HEK293 (cell line): Measurements from ENCODE around the gene AIFM3.

Experiments
- EGR2 ChIP-seq: fragments of 450-650 bp; formaldehyde crosslinking; IDR thresholded peaks from 2 replicates; pipeline ENCODE4 v1.5.1; 2016; ENCODE audit warnings: low read depth, missing biosample characterization, missing genetic modification characterization
- HOXA7 ChIP-seq: sonication (generic); formaldehyde crosslinking; IDR thresholded peaks from 2 replicates; pipeline ENCODE4 v1.8.1; 2022; ENCODE audit warnings: missing genetic modification reagents, borderline replicate concordance
- KLF17 ChIP-seq: fragments of 450-650 bp; formaldehyde crosslinking; IDR thresholded peaks from 2 replicates; pipeline ENCODE4 v1.5.1; 2016; ENCODE audit warnings: missing biosample characterization, missing genetic modification characterization
- KLF7 ChIP-seq: fragments of 450-650 bp; formaldehyde crosslinking; IDR thresholded peaks from 2 replicates; pipeline ENCODE4 v1.5.1; 2016; ENCODE audit warnings: missing biosample characterization, missing genetic modification characterization, borderline replicate concordance
- SCRT2 ChIP-seq: fragments of 450-650 bp; formaldehyde crosslinking; IDR thresholded peaks from 2 replicates; pipeline ENCODE4 v1.5.1; 2016; ENCODE audit warnings: missing biosample characterization, missing genetic modification characterization
- SP2 ChIP-seq: fragments of 450-650 bp; formaldehyde crosslinking; IDR thresholded peaks from 2 replicates; pipeline ENCODE4 v1.5.1; 2016; ENCODE audit warnings: missing biosample characterization, missing genetic modification characterization
- SP3 ChIP-seq: fragments of 450-650 bp; formaldehyde crosslinking; IDR thresholded peaks from 2 replicates; pipeline ENCODE4 v1.5.1; 2016; ENCODE audit warnings: missing biosample characterization, missing genetic modification characterization
- WT1 ChIP-seq: fragments of 450-650 bp; formaldehyde crosslinking; IDR thresholded peaks from 2 replicates; pipeline ENCODE4 v1.5.1; 2016; ENCODE audit warnings: missing biosample characterization, missing genetic modification characterization
- ZBTB26 ChIP-seq: fragments of 450-650 bp; formaldehyde crosslinking; optimal IDR thresholded peaks from 2 replicates; pipeline ENCODE3; 2016; ENCODE audit warnings: missing biosample characterization, mild to moderate bottlenecking, missing genetic modification characterization
- ZBTB8A ChIP-seq: fragments of 450-650 bp; formaldehyde crosslinking; IDR thresholded peaks from 2 replicates; pipeline ENCODE4 v1.5.1; 2016; ENCODE audit warnings: missing biosample characterization, missing genetic modification characterization
- ZFP3 ChIP-seq: fragments of 450-650 bp; formaldehyde crosslinking; IDR thresholded peaks from 2 replicates; pipeline ENCODE4 v1.5.1; 2016; ENCODE audit warnings: low read depth, missing biosample characterization, missing genetic modification characterization
- ZFP41 ChIP-seq: fragments of 450-650 bp; formaldehyde crosslinking; IDR thresholded peaks from 2 replicates; pipeline ENCODE4 v1.5.1; 2016; ENCODE audit warnings: missing biosample characterization, missing genetic modification characterization, borderline replicate concordance
- ZNF211 ChIP-seq: fragments of 450-650 bp; formaldehyde crosslinking; IDR thresholded peaks from 2 replicates; pipeline ENCODE4 v1.5.1; 2016; ENCODE audit warnings: low read depth, missing biosample characterization, missing genetic modification characterization
- ZNF223 ChIP-seq: fragments of 450-650 bp; formaldehyde crosslinking; IDR thresholded peaks from 2 replicates; pipeline ENCODE4 v1.5.1; 2016; ENCODE audit warnings: missing biosample characterization, missing genetic modification characterization
- ZNF311 ChIP-seq: fragments of 450-650 bp; formaldehyde crosslinking; IDR thresholded peaks from 2 replicates; pipeline ENCODE4 v1.5.1; 2017; ENCODE audit warnings: missing biosample characterization, missing genetic modification characterization, borderline replicate concordance
- ZNF350 ChIP-seq: fragments of 450-650 bp; formaldehyde crosslinking; IDR thresholded peaks from 2 replicates; pipeline ENCODE4 v1.5.0; 2017; ENCODE audit warnings: missing biosample characterization, mild to moderate bottlenecking, missing genetic modification characterization
- ZNF423 ChIP-seq: fragments of 450-650 bp; formaldehyde crosslinking; IDR thresholded peaks from 2 replicates; pipeline ENCODE4 v1.5.1; 2016; ENCODE audit warnings: missing biosample characterization, missing genetic modification characterization
- ZNF544 ChIP-seq: fragments of 450-650 bp; formaldehyde crosslinking; IDR thresholded peaks from 2 replicates; pipeline ENCODE4 v1.5.0; 2017; ENCODE audit warnings: missing biosample characterization, missing genetic modification characterization
- ZNF654 ChIP-seq: fragments of 450-650 bp; formaldehyde crosslinking; IDR thresholded peaks from 2 replicates; pipeline ENCODE4 v1.5.1; 2016; ENCODE audit warnings: low read depth, missing biosample characterization, missing genetic modification characterization
- ZNF785 ChIP-seq: fragments of 450-650 bp; formaldehyde crosslinking; IDR thresholded peaks from 2 replicates; pipeline ENCODE4 v1.5.1; 2016; ENCODE audit warnings: missing biosample characterization, missing genetic modification characterization
- ZNF791 ChIP-seq: fragments of 450-650 bp; formaldehyde crosslinking; IDR thresholded peaks from 2 replicates; pipeline ENCODE4 v1.5.1; 2016; ENCODE audit warnings: missing biosample characterization, missing genetic modification characterization
- ZNF792 ChIP-seq: fragments of 450-650 bp; formaldehyde crosslinking; IDR thresholded peaks from 2 replicates; pipeline ENCODE4 v1.5.1; 2016; ENCODE audit warnings: missing biosample characterization, missing genetic modification characterization
- ZSCAN23 ChIP-seq: fragments of 450-650 bp; formaldehyde crosslinking; IDR thresholded peaks from 2 replicates; pipeline ENCODE4 v1.5.1; 2016; ENCODE audit warnings: missing biosample characterization, missing genetic modification characterization
- ZXDB ChIP-seq: fragments of 450-650 bp; formaldehyde crosslinking; IDR thresholded peaks from 2 replicates; pipeline ENCODE4 v1.5.1; 2016; ENCODE audit warnings: missing biosample characterization, missing genetic modification characterization
- TF ChIP-seq, protein P1 (sequence below): fragments of 450-650 bp; formaldehyde crosslinking; IDR thresholded peaks from 2 replicates; pipeline ENCODE4 v1.5.0; 2017; ENCODE audit warnings: missing biosample characterization, missing genetic modification characterization, borderline replicate concordance
- TF ChIP-seq, protein P2 (sequence below): fragments of 450-650 bp; formaldehyde crosslinking; IDR thresholded peaks from 2 replicates; pipeline ENCODE4 v1.5.1; 2016; ENCODE audit warnings: missing biosample characterization, missing genetic modification characterization
- TF ChIP-seq, protein P3 (sequence below): sonication (generic); formaldehyde crosslinking; IDR thresholded peaks from 2 replicates; pipeline ENCODE4 v1.8.1; 2022; ENCODE audit warnings: mild to moderate bottlenecking, moderate library complexity, missing genetic modification reagents
- TF ChIP-seq, protein P4 (sequence below): fragments of 450-650 bp; formaldehyde crosslinking; IDR thresholded peaks from 2 replicates; pipeline ENCODE4 v1.5.1; 2016; ENCODE audit warnings: missing biosample characterization, missing genetic modification characterization

Gene AIFM3

GRCh38 chr22:21001601-21002325 lies 34.7 kb downstream of the AIFM3 start, which contains the start of gene THAP7 (continued):
- peak; percentile 85 for TF ChIP-seq KLF17 (tag by site-specific recombination)
- TF ChIP-seq ZFP41 (tag by site-specific recombination), result no peak
- TF ChIP-seq, protein P1, sequence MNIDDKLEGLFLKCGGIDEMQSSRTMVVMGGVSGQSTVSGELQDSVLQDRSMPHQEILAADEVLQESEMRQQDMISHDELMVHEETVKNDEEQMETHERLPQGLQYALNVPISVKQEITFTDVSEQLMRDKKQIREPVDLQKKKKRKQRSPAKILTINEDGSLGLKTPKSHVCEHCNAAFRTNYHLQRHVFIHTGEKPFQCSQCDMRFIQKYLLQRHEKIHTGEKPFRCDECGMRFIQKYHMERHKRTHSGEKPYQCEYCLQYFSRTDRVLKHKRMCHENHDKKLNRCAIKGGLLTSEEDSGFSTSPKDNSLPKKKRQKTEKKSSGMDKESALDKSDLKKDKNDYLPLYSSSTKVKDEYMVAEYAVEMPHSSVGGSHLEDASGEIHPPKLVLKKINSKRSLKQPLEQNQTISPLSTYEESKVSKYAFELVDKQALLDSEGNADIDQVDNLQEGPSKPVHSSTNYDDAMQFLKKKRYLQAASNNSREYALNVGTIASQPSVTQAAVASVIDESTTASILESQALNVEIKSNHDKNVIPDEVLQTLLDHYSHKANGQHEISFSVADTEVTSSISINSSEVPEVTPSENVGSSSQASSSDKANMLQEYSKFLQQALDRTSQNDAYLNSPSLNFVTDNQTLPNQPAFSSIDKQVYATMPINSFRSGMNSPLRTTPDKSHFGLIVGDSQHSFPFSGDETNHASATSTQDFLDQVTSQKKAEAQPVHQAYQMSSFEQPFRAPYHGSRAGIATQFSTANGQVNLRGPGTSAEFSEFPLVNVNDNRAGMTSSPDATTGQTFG (tag by site-specific recombination), result no peak
- no peak for TF ChIP-seq ZNF791
- no peak for TF ChIP-seq ZNF350 (tag by site-specific recombination)
- no peak for TF ChIP-seq HOXA7 (CRISPR knock-in tag)
- peak; percentile 63; the same call in 1 of the 2 replicates for TF ChIP-seq WT1 (tag by site-specific recombination)
- TF ChIP-seq EGR2 (tag by site-specific recombination), result peak; percentile 54; the same call in 1 of the 2 replicates
- TF ChIP-seq SP3 (tag by site-specific recombination), result peak; percentile 71
- peak; percentile 28 for TF ChIP-seq ZBTB8A
- TF ChIP-seq, protein P2, sequence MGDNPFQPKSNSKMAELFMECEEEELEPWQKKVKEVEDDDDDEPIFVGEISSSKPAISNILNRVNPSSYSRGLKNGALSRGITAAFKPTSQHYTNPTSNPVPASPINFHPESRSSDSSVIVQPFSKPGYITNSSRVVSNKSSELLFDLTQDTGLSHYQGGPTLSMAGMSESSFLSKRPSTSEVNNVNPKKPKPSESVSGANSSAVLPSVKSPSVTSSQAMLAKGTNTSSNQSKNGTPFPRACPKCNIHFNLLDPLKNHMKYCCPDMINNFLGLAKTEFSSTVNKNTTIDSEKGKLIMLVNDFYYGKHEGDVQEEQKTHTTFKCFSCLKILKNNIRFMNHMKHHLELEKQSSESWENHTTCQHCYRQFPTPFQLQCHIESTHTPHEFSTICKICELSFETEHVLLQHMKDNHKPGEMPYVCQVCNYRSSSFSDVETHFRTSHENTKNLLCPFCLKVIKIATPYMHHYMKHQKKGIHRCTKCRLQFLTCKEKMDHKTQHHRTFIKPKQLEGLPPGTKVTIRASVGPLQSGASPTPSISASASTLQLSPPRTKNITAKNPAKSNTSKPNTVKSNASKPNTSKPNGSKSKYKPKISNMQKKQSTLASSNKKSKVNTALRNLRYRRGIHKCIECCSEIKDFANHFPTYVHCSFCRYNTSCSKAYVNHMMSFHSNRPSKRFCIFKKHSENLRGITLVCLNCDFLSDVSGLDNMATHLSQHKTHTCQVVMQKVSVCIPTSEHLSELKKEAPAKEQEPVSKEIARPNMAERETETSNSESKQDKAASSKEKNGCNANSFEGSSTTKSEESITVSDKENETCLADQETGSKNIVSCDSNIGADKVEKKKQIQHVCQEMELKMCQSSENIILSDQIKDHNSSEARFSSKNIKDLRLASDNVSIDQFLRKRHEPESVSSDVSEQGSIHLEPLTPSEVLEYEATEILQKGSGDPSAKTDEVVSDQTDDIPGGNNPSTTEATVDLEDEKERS (tag by site-specific recombination), result no peak
- TF ChIP-seq ZSCAN23 (tag by site-specific recombination), result peak; percentile 67; the same call in 1 of the 2 replicates
- TF ChIP-seq SCRT2 (tag by site-specific recombination), result peak; percentile 99
- TF ChIP-seq ZNF311, result no peak
- TF ChIP-seq, protein P3, sequence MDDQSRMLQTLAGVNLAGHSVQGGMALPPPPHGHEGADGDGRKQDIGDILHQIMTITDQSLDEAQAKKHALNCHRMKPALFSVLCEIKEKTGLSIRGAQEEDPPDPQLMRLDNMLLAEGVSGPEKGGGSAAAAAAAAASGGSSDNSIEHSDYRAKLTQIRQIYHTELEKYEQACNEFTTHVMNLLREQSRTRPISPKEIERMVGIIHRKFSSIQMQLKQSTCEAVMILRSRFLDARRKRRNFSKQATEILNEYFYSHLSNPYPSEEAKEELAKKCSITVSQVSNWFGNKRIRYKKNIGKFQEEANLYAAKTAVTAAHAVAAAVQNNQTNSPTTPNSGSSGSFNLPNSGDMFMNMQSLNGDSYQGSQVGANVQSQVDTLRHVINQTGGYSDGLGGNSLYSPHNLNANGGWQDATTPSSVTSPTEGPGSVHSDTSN (CRISPR knock-in tag), result peak; percentile 68
- TF ChIP-seq ZBTB26 (tag by site-specific recombination), result peak; percentile 99
- TF ChIP-seq ZNF223 (tag by site-specific recombination), result no peak
- peak; percentile 79; the same call in 1 of the 2 replicates for TF ChIP-seq ZNF785 (tag by site-specific recombination)
- TF ChIP-seq ZXDB (tag by site-specific recombination), result peak; percentile 22; the same call in 1 of the 2 replicates
- TF ChIP-seq, protein P4, sequence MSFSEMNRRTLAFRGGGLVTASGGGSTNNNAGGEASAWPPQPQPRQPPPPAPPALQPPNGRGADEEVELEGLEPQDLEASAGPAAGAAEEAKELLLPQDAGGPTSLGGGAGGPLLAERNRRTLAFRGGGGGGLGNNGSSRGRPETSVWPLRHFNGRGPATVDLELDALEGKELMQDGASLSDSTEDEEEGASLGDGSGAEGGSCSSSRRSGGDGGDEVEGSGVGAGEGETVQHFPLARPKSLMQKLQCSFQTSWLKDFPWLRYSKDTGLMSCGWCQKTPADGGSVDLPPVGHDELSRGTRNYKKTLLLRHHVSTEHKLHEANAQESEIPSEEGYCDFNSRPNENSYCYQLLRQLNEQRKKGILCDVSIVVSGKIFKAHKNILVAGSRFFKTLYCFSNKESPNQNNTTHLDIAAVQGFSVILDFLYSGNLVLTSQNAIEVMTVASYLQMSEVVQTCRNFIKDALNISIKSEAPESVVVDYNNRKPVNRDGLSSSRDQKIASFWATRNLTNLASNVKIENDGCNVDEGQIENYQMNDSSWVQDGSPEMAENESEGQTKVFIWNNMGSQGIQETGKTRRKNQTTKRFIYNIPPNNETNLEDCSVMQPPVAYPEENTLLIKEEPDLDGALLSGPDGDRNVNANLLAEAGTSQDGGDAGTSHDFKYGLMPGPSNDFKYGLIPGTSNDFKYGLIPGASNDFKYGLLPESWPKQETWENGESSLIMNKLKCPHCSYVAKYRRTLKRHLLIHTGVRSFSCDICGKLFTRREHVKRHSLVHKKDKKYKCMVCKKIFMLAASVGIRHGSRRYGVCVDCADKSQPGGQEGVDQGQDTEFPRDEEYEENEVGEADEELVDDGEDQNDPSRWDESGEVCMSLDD (tag by site-specific recombination), result peak; percentile 97
- peak; percentile 78 for TF ChIP-seq SP2 (tag by site-specific recombination)
- no peak for TF ChIP-seq ZNF544 (tag by site-specific recombination)
- peak; percentile 2; the same call in 1 of the 2 replicates for TF ChIP-seq ZNF792
- peak; percentile 80; the same call in 1 of the 2 replicates for TF ChIP-seq KLF7
- no peak for TF ChIP-seq ZNF423
- TF ChIP-seq ZFP3 (tag by site-specific recombination), result no peak
- no peak for TF ChIP-seq ZNF654 (tag by site-specific recombination)
- no peak for TF ChIP-seq ZNF211 (tag by site-specific recombination)
